Transverse colon (tissue), 4 donors: ENCODE data around the gene SPTBN5. TPM values are rescaled to one million over a fixed set of nuclear protein-coding genes. Genes with fewer than 3 reads are reported as not detected.

Experiments used
- DNase-seq: peaks from one replicate; pipeline ENCODE4 v3.0.0-alpha.2; 2019
- H3K27ac ChIP-seq, 4 donors: fragments of 200-600 bp; sonication (generic); 2 replicates each; pipeline ENCODE4 v1.5.1; 2016 to 2018; ENCODE audit warnings: inconsistent platforms in 4 of 4
- H3K27me3 ChIP-seq: fragments of 200-600 bp; sonication (generic); 2 replicates; pipeline ENCODE4 v1.5.1; 2017; ENCODE audit warnings: inconsistent platforms
- H3K36me3 ChIP-seq, 4 donors: fragments of 200-600 bp; sonication (generic); 2 replicates each; pipeline ENCODE4 v1.5.1; 2017 to 2019; ENCODE audit warnings: inconsistent platforms in 4 of 4
- H3K4me1 ChIP-seq, 4 donors: fragments of 200-600 bp; sonication (generic); 2 replicates each; pipeline ENCODE4 v1.5.1; 2017 to 2020; ENCODE audit warnings: inconsistent platforms in 4 of 4
- H3K4me3 ChIP-seq, 4 donors: fragments of 200-600 bp; sonication (generic); 1 replicate in 1 of 4; 2 replicates in 3 of 4; pipeline versions ENCODE4 v1.5.1 to v1.6.1; 2017 to 2019; ENCODE audit warnings: inconsistent platforms in 4 of 4
- H3K9me3 ChIP-seq, 2 donors: fragments of 200-600 bp; sonication (generic); 2 replicates each; pipeline ENCODE4 v1.5.1; 2017 to 2019; ENCODE audit warnings: inconsistent platforms in 2 of 2
- CTCF ChIP-seq, 5 experiments: fragments of 200-600 bp in 3 of 5; fragments of 450-650 bp in 2 of 5; sonication (generic) in 3 of 5; IDR thresholded peaks; 1 replicate in 2 of 5; 2 replicates in 3 of 5; pipeline ENCODE4 v1.5.1; 2016 to 2017; ENCODE audit warnings: antibody characterized with exemption in 5 of 5, inconsistent platforms in 3 of 5, mild to moderate bottlenecking in 2 of 5, moderate library complexity in 1 of 5
- EP300 ChIP-seq: sonication (generic); formaldehyde crosslinking; IDR thresholded peaks from one replicate; pipeline ENCODE4 v1.6.1; 2017; ENCODE audit warnings: antibody characterized with exemption, low read depth
- POLR2A ChIP-seq: fragments of 450-650 bp; IDR thresholded peaks from one replicate; pipeline ENCODE4 v1.6.1; 2016; ENCODE audit warnings: antibody characterized with exemption, mild to moderate bottlenecking, moderate library complexity
- POLR2AphosphoS5 ChIP-seq, 3 donors: sonication (generic); formaldehyde crosslinking; IDR thresholded peaks; one replicate each; pipeline ENCODE4 v1.6.1; 2016; ENCODE audit warnings: antibody characterized with exemption in 3 of 3
- WGBS, 2 donors: methylation state at CpG; one replicate each; pipeline ENCODE4 v1.1.5; 2018; ENCODE audit warnings: low coverage in 1 of 2; 5-methylcytosine and 5-hydroxymethylcytosine counted together
- in situ Hi-C, 4 donors: fragments of 200-750 bp; cut with MboI; loops; one replicate each; pipeline versions ENCODE4 v1.15.0 to v1.15.1; 2017; ENCODE audit warnings: low sequenced_read_pairs in 3 of 4, low pct_ligation_motif_present in 1 of 4, low pct_unique_long_range_greater_than_20kb in 1 of 4
- intact Hi-C: fragments of 100-400 bp; cut with DNase I; formaldehyde crosslinking; loops from one replicate; pipeline ENCODE4 v1.15.1; 2023; ENCODE audit warnings: low total_unique reads
- total RNA-seq, 4 donors: library from RNA; depleted of rRNA; stranded (reverse); fragments of >200 nt; gene quantifications; one replicate each; pipeline ENCODE4 v1.1.0, GENCODE V29; 2016

The SPTBN5 gene
- total RNA-seq, 4 donors from 2014 or later, result 0.16 to 8.0 (median 1.1) TPM

- H3K36me3 ChIP-seq, result peaks cover 0 to 10% (median 1%) of the 10 kb centered on the region in 4 donors
- 88% methylated on average over 6 of the region's 6 CpGs; no CpG with 5 or more reads in 1 of the 2 donors for WGBS, 2 donors
Observed at GRCh38 chr15:41822957-41823356, 70.9 kb downstream of the SPTBN5 start.

GRCh38 chr15:41822471-41822870 lies 71.4 kb downstream of the SPTBN5 start:
- Histone ChIP-seq H3K27ac (no peak overlapping the region), H3K4me1 (peaks cover 3 to 4% (median 4%) of the 10 kb centered on the region in 4 donors), H3K36me3 (peaks cover 0 to 15% (median 4%) of the 10 kb centered on the region in 4 donors), H3K4me3 (no peak overlapping the region), H3K9me3 (no peaks in the 10 kb centered on the region), H3K27me3 (no peaks in the 10 kb centered on the region)
- no peak for DNase-seq
- TF ChIP-seq EP300 (no peak), POLR2A (no peak), CTCF (IDR thresholded peaks at IDR 0.05) (no peak), POLR2AphosphoS5 (IDR thresholded peaks at IDR 0.05) (no peak)
- WGBS, 2 donors, result 93% methylated on average over 6 of the region's 6 CpGs; no CpG with 5 or more reads in 1 of the 2 donors
- intact Hi-C loops (no loop called here), in situ Hi-C loops (loop anchor here in 2 of 4 donors (25.0 kb wide), 1 partner anchor 210 kb away; no protein-coding TSS in a partner anchor)

More at GRCh38 chr15:41822957-41823356, 70.9 kb downstream of the SPTBN5 start:
- intact Hi-C loops, result no loop called here
- no peak overlapping the region for H3K4me3 ChIP-seq
- no peak overlapping the region for H3K27ac ChIP-seq
- TF ChIP-seq CTCF (IDR thresholded peaks at IDR 0.05) (no peak), POLR2A (no peak), POLR2AphosphoS5 (IDR thresholded peaks at IDR 0.05) (no peak), EP300 (no peak)
- H3K4me1 ChIP-seq, result peaks cover 5 to 7% (median 5%) of the 10 kb centered on the region in 4 donors
- no peaks in the 10 kb centered on the region for H3K9me3 ChIP-seq
- in situ Hi-C loops, result loop anchor here in 2 of 4 donors (25.0 kb wide), 1 partner anchor 211 kb away; no protein-coding TSS in a partner anchor
- DNase-seq, result no peak
- no peaks in the 10 kb centered on the region for H3K27me3 ChIP-seq

- no peak for DNase-seq
- intact Hi-C loops (no loop called here), in situ Hi-C loops (loop anchor here in 2 of 4 donors (25.0 kb wide), 1 partner anchor 210 kb away; no protein-coding TSS in a partner anchor)
- Histone ChIP-seq H3K9me3 (no peaks in the 10 kb centered on the region), H3K27ac (no peak overlapping the region), H3K4me3 (no peak overlapping the region), H3K27me3 (no peaks in the 10 kb centered on the region), H3K4me1 (no peaks in the 10 kb centered on the region), H3K36me3 (peaks cover 0 to 22% (median 7%) of the 10 kb centered on the region in 4 donors)
- no peak for TF ChIP-seq POLR2AphosphoS5 (IDR thresholded peaks at IDR 0.05)
- no peak for TF ChIP-seq CTCF (IDR thresholded peaks at IDR 0.05)
- TF ChIP-seq EP300, result no peak
- TF ChIP-seq POLR2A, result no peak
- WGBS, 2 donors, result 83% methylated on average over 4 of the region's 4 CpGs; no CpG with 5 or more reads in 1 of the 2 donors
Observed at GRCh38 chr15:41821831-41822230, 72.0 kb downstream of the SPTBN5 start.

- H3K4me1 ChIP-seq, result no peaks in the 10 kb centered on the region
- no peak overlapping the region for H3K4me3 ChIP-seq
- in situ Hi-C loops (loop anchor here in 2 of 4 donors (25.0 kb wide), 1 partner anchor 209 kb away; no protein-coding TSS in a partner anchor), intact Hi-C loops (no loop called here)
- TF ChIP-seq CTCF (IDR thresholded peaks at IDR 0.05) (no peak), POLR2AphosphoS5 (IDR thresholded peaks at IDR 0.05) (no peak), EP300 (no peak), POLR2A (no peak)
- no peak for DNase-seq
- no peaks in the 10 kb centered on the region for H3K27me3 ChIP-seq
- H3K9me3 ChIP-seq, result no peaks in the 10 kb centered on the region
- peaks cover 0 to 22% (median 7%) of the 10 kb centered on the region in 4 donors for H3K36me3 ChIP-seq
- 93 to 100% methylated on average over 1 to 4 of the region's 6 CpGs for WGBS, 2 donors
- H3K27ac ChIP-seq, result no peak overlapping the region
Observed at GRCh38 chr15:41820791-41821423, 72.9 kb downstream of the SPTBN5 start.
